NCI-H774 (cell line): ENCODE measurements around the gene AAGAB.
"Not testable (repeated sequence)": the region's sequence is repeated elsewhere in the genome, so short reads cannot be mapped to it uniquely, and the experiment has no call there.

ENCODE experiments used
- DNase-seq: peaks from one replicate; lab custom pipeline; 2025; lab: John Stamatoyannopoulos, UW

AAGAB gene

GRCh38 chr15:67253549-67254237, 768 bp downstream of the AAGAB start:
- DNase-seq, result peak; percentile 2

GRCh38 chr15:67253101-67253500, 1.4 kb downstream of the AAGAB start:
- DNase-seq, result no peak

- no peak for DNase-seq
Measured at GRCh38 chr15:67251318-67251717, 3.1 kb downstream of the AAGAB start.

- DNase-seq, result no peak
Measured at GRCh38 chr15:67249830-67250229, 4.6 kb downstream of the AAGAB start.

GRCh38 chr15:67248011-67248505, 6.4 kb downstream of the AAGAB start:
- DNase-seq, result no peak

- DNase-seq, result not testable (repeated sequence)
Measured at GRCh38 chr15:67246606-67247005, 7.9 kb downstream of the AAGAB start.

- DNase-seq, result no peak
Measured at GRCh38 chr15:67244971-67245478, 9.4 kb downstream of the AAGAB start.

- no peak for DNase-seq
Measured at GRCh38 chr15:67242708-67243111, 11.8 kb downstream of the AAGAB start.

GRCh38 chr15:67241132-67241855, 13.2 kb downstream of the AAGAB start:
- DNase-seq, result no peak

GRCh38 chr15:67240235-67241131, 14.0 kb downstream of the AAGAB start:
- DNase-seq, result peak; percentile 53

GRCh38 chr15:67232591-67232990, 21.9 kb downstream of the AAGAB start:
- no peak for DNase-seq

- no peak for DNase-seq
Measured at GRCh38 chr15:67230504-67230903, 24.0 kb downstream of the AAGAB start.

- DNase-seq, result no peak
Measured at GRCh38 chr15:67228286-67228685, 26.2 kb downstream of the AAGAB start.

- no peak for DNase-seq
Measured at GRCh38 chr15:67227846-67228245, 26.6 kb downstream of the AAGAB start.

GRCh38 chr15:67227431-67227830, 27.0 kb downstream of the AAGAB start:
- DNase-seq, result no peak

GRCh38 chr15:67225336-67225735, 29.1 kb downstream of the AAGAB start:
- no peak for DNase-seq

GRCh38 chr15:67224889-67225288, 29.6 kb downstream of the AAGAB start:
- no peak for DNase-seq

GRCh38 chr15:67219288-67219687, 35.2 kb downstream of the AAGAB start:
- no peak for DNase-seq

- DNase-seq, result no peak
Measured at GRCh38 chr15:67218428-67218827, 36.0 kb downstream of the AAGAB start.

- DNase-seq, result no peak
Measured at GRCh38 chr15:67216859-67217258, 37.6 kb downstream of the AAGAB start.

- no peak for DNase-seq
Measured at GRCh38 chr15:67215102-67215501, 39.4 kb downstream of the AAGAB start.

GRCh38 chr15:67212684-67213367, 41.6 kb downstream of the AAGAB start:
- DNase-seq, result no peak
